Karpas-422 (cell line): ENCODE data around the gene ME2. TPM values are rescaled to one million over a fixed set of nuclear protein-coding genes. Genes with fewer than 3 reads are reported as not detected.

Source experiments
- DNase-seq: peaks from one replicate; pipeline ENCODE4 v3.0.0-alpha.2; 2015
- H2AFZ ChIP-seq: fragments of 200-600 bp; sonication (generic); 2 replicates; pipeline ENCODE4 v1.6.1; 2014; ENCODE audit warnings: antibody characterized with exemption, low read length, mixed read lengths
- H3K27ac ChIP-seq: fragments of 200-600 bp; sonication (generic); 2 replicates; pipeline ENCODE4 v1.5.1; 2014; ENCODE audit warnings: mild to moderate bottlenecking, low read length, moderate library complexity
- H3K27me3 ChIP-seq: fragments of 200-600 bp; sonication (generic); 2 replicates; pipeline ENCODE4 v1.6.1; 2014; ENCODE audit warnings: low read length, mixed read lengths
- H3K36me3 ChIP-seq: fragments of 200-600 bp; sonication (generic); 2 replicates; pipeline ENCODE4 v1.6.1; 2014; ENCODE audit warnings: low read length, mixed read lengths; ENCODE audit not compliant: insufficient read depth
- H3K4me1 ChIP-seq: fragments of 200-600 bp; sonication (generic); 2 replicates; pipeline ENCODE4 v1.6.1; 2014; ENCODE audit warnings: mild to moderate bottlenecking, low read length, mixed read lengths
- H3K4me2 ChIP-seq: fragments of 200-600 bp; sonication (generic); 2 replicates; pipeline ENCODE4 v1.6.1; 2014; ENCODE audit warnings: low read length, low read depth, mild to moderate bottlenecking; ENCODE audit not compliant: poor library complexity, severe bottlenecking
- H3K4me3 ChIP-seq: fragments of 200-600 bp; sonication (generic); 2 replicates; pipeline ENCODE4 v1.5.1; 2014; ENCODE audit warnings: mild to moderate bottlenecking, antibody characterized with exemption, low read length, mixed read lengths
- H3K79me2 ChIP-seq: fragments of 200-600 bp; sonication (generic); 2 replicates; pipeline ENCODE4 v1.6.1; 2014; ENCODE audit warnings: mild to moderate bottlenecking, low read length, mixed read lengths
- H3K9ac ChIP-seq: fragments of 200-600 bp; sonication (generic); 2 replicates; pipeline ENCODE4 v1.6.0; 2014; ENCODE audit warnings: low read length
- H3K9me2 ChIP-seq: fragments of 200-600 bp; sonication (generic), shearing (Covaris generic); replicated peaks from 2 replicates; pipeline ENCODE4 v1.6.0; 2014; ENCODE audit warnings: mild to moderate bottlenecking, low read length, moderate library complexity; ENCODE audit not compliant: insufficient read depth
- H3K9me3 ChIP-seq: fragments of 300-700, 200-600 bp; sonication (generic); 2 replicates; pipeline ENCODE4 v1.6.1; 2014; ENCODE audit warnings: low read length, mixed read lengths
- H4K20me1 ChIP-seq: fragments of 200-600 bp; sonication (generic); 2 replicates; pipeline ENCODE4 v1.6.1; 2014; ENCODE audit warnings: mild to moderate bottlenecking, antibody characterized with exemption, low read length, low read depth; ENCODE audit not compliant: insufficient read depth
- total RNA-seq: library from RNA; depleted of rRNA; stranded (reverse); fragments of >200 nt; shearing (Covaris generic); gene quantifications from 2 replicates; pipeline ENCODE4 v1.2.3, GENCODE V29; 2014; ENCODE audit warnings: low replicate concordance

The ME2 gene
- total RNA-seq, 1 experiment from 2014 or later = 184 TPM

- Histone ChIP-seq H3K27ac (no peak overlapping the region), H3K9ac (no peak overlapping the region), H3K4me1 (peaks cover 9% of the 10 kb centered on the region), H3K4me3 (no peak overlapping the region), H3K4me2 (no peak overlapping the region), H3K9me2 (no peaks in the 10 kb centered on the region), H3K9me3 (no peaks in the 10 kb centered on the region), H2AFZ (no peak overlapping the region), H4K20me1 (no peaks in the 10 kb centered on the region), H3K27me3 (no peaks in the 10 kb centered on the region), H3K79me2 (no peaks in the 10 kb centered on the region), H3K36me3 (no peaks in the 10 kb centered on the region)
- DNase-seq = peak; percentile 65
These were observed 12.2 kb upstream of the ME2 start for GRCh38 chr18:50866765-50867164.

GRCh38 chr18:50869150-50869549 is 9.8 kb upstream of the ME2 start:
- Histone ChIP-seq H3K4me3 (no peak overlapping the region), H3K9me2 (no peaks in the 10 kb centered on the region), H3K9ac (no peak overlapping the region), H3K27me3 (no peaks in the 10 kb centered on the region), H3K36me3 (no peaks in the 10 kb centered on the region), H3K27ac (no peak overlapping the region), H3K4me1 (peaks cover 3% of the 10 kb centered on the region; the same call in 1 of the 2 replicates), H3K9me3 (no peaks in the 10 kb centered on the region), H2AFZ (no peak overlapping the region), H4K20me1 (no peaks in the 10 kb centered on the region), H3K79me2 (no peaks in the 10 kb centered on the region), H3K4me2 (no peak overlapping the region)
- DNase-seq = no peak

GRCh38 chr18:50870138-50870845 is 8.6 kb upstream of the ME2 start:
- Histone ChIP-seq H4K20me1 (no peaks in the 10 kb centered on the region), H3K4me3 (no peak overlapping the region), H3K36me3 (no peaks in the 10 kb centered on the region), H3K27ac (no peak overlapping the region), H3K27me3 (no peaks in the 10 kb centered on the region), H3K79me2 (no peaks in the 10 kb centered on the region), H3K4me1 (peaks cover 3% of the 10 kb centered on the region; the same call in 1 of the 2 replicates), H3K4me2 (no peak overlapping the region), H3K9me3 (no peaks in the 10 kb centered on the region), H3K9me2 (no peaks in the 10 kb centered on the region), H3K9ac (no peak overlapping the region), H2AFZ (no peak overlapping the region)
- DNase-seq = no peak

- Histone ChIP-seq H3K9me3 (no peaks in the 10 kb centered on the region), H3K9ac (no peak overlapping the region), H3K27me3 (no peaks in the 10 kb centered on the region), H2AFZ (no peak overlapping the region), H3K4me1 (peaks cover 3% of the 10 kb centered on the region; the same call in 1 of the 2 replicates), H3K79me2 (no peaks in the 10 kb centered on the region), H3K36me3 (no peaks in the 10 kb centered on the region), H3K27ac (no peak overlapping the region), H3K9me2 (no peaks in the 10 kb centered on the region), H3K4me3 (no peak overlapping the region), H4K20me1 (no peaks in the 10 kb centered on the region), H3K4me2 (no peak overlapping the region)
- no peak for DNase-seq
These were observed 7.1 kb upstream of the ME2 start for GRCh38 chr18:50871846-50872245.

- no peak overlapping the region for H3K9ac ChIP-seq
- 0 out of 2 replicates have a peak, but pooled peaks cover 3% of the 10 kb centered on the region for H3K36me3 ChIP-seq
- H3K4me3 ChIP-seq = no peak overlapping the region
- DNase-seq = no peak
- no peaks in the 10 kb centered on the region for H3K9me3 ChIP-seq
- H3K9me2 ChIP-seq = no peaks in the 10 kb centered on the region
- no peak overlapping the region for H3K4me2 ChIP-seq
- no peaks in the 10 kb centered on the region for H3K27me3 ChIP-seq
- peaks cover 21% of the 10 kb centered on the region for H3K4me1 ChIP-seq
- no peak overlapping the region for H2AFZ ChIP-seq
- H4K20me1 ChIP-seq = no peaks in the 10 kb centered on the region
- H3K27ac ChIP-seq = no peak overlapping the region
- H3K79me2 ChIP-seq = peaks cover 18% of the 10 kb centered on the region
These were observed 2.9 kb upstream of the ME2 start for GRCh38 chr18:50875966-50876536.

- peaks cover 24% of the 10 kb centered on the region for H3K4me1 ChIP-seq
- no peaks in the 10 kb centered on the region for H3K9me3 ChIP-seq
- H3K79me2 ChIP-seq = peaks cover 35% of the 10 kb centered on the region
- H3K4me3 ChIP-seq = peak overlapping the region; percentile 96
- H4K20me1 ChIP-seq = 0 out of 2 replicates have a peak, but pooled peaks cover 7% of the 10 kb centered on the region
- no peaks in the 10 kb centered on the region for H3K27me3 ChIP-seq
- no peak for DNase-seq
- H3K9me2 ChIP-seq = no peaks in the 10 kb centered on the region
- H3K27ac ChIP-seq = peak overlapping the region; percentile 70; the same call in 1 of the 2 replicates
- H2AFZ ChIP-seq = peak overlapping the region; percentile 51; the same call in 1 of the 2 replicates
- H3K9ac ChIP-seq = peak overlapping the region; percentile 94
- peaks cover 11% of the 10 kb centered on the region; the same call in 1 of the 2 replicates for H3K36me3 ChIP-seq
- peak overlapping the region; percentile 82 for H3K4me2 ChIP-seq
These were observed 1.2 kb upstream of the ME2 start for GRCh38 chr18:50877545-50878265.

- peak overlapping the region; percentile 61 for H3K27ac ChIP-seq
- 0 out of 2 replicates have a peak overlapping the region, but pooled peaks have one; percentile 33 for H2AFZ ChIP-seq
- H3K36me3 ChIP-seq = peaks cover 11% of the 10 kb centered on the region; the same call in 1 of the 2 replicates
- H3K27me3 ChIP-seq = no peaks in the 10 kb centered on the region
- peaks cover 52% of the 10 kb centered on the region for H3K79me2 ChIP-seq
- no peaks in the 10 kb centered on the region for H3K9me2 ChIP-seq
- peaks cover 24% of the 10 kb centered on the region for H3K4me1 ChIP-seq
- H3K4me3 ChIP-seq = peak overlapping the region; percentile 96
- no peaks in the 10 kb centered on the region for H3K9me3 ChIP-seq
- H3K4me2 ChIP-seq = peak overlapping the region; percentile 82
- DNase-seq = peak; percentile 72
- 0 out of 2 replicates have a peak, but pooled peaks cover 7% of the 10 kb centered on the region for H4K20me1 ChIP-seq
- peak overlapping the region; percentile 94 for H3K9ac ChIP-seq
These were observed 592 bp downstream of the ME2 start for GRCh38 chr18:50879302-50880118.
